AML-193 (cell line): Measurements from ENCODE around the gene ZNF354B.
"Not testable (repeated sequence)": the region's sequence is repeated elsewhere in the genome, so short reads cannot be mapped to it uniquely, and the experiment has no call there.

Source experiments
- DNase-seq, 2 experiments: peaks; one replicate each; lab custom pipeline; 2025; lab: John Stamatoyannopoulos, UW

The ZNF354B gene

GRCh38 chr5:178859625-178860521 lies at the start of gene ZNF354B:
Gene ZNF354B, plus strand, starts transcription at chr5:178859953. Its CDS starts 1,095 bp downstream, at chr5:178861048.
- DNase-seq = peak; percentile 91 to 93

GRCh38 chr5:178817506-178817905 lies 42.2 kb upstream of the ZNF354B start:
- no peak for DNase-seq

GRCh38 chr5:178818094-178818493 lies 41.7 kb upstream of the ZNF354B start:
- no peak for DNase-seq

GRCh38 chr5:178820001-178820400 lies 39.8 kb upstream of the ZNF354B start:
- DNase-seq = no peak

- DNase-seq = no peak
These were observed 34.3 kb upstream of the ZNF354B start for GRCh38 chr5:178825444-178825843.

GRCh38 chr5:178826216-178826615 lies 33.5 kb upstream of the ZNF354B start:
- no peak for DNase-seq

GRCh38 chr5:178827636-178828035 lies 32.1 kb upstream of the ZNF354B start:
- no peak for DNase-seq

- DNase-seq = no peak
These were observed 28.7 kb upstream of the ZNF354B start for GRCh38 chr5:178831049-178831448.

- no peak for DNase-seq
These were observed 27.0 kb upstream of the ZNF354B start for GRCh38 chr5:178832618-178833201.

GRCh38 chr5:178836628-178837027 lies 23.1 kb upstream of the ZNF354B start:
- no peak for DNase-seq

- DNase-seq = not testable (repeated sequence)
These were observed 20.9 kb upstream of the ZNF354B start for GRCh38 chr5:178838695-178839318.

- peak; percentile 22 to 24 for DNase-seq
These were observed 20.4 kb upstream of the ZNF354B start for GRCh38 chr5:178839319-178839704.

- DNase-seq = not testable (repeated sequence)
These were observed 19.4 kb upstream of the ZNF354B start for GRCh38 chr5:178840399-178840798.

GRCh38 chr5:178849316-178849715 lies 10.4 kb upstream of the ZNF354B start:
- no peak for DNase-seq

GRCh38 chr5:178851951-178852350 lies 7.8 kb upstream of the ZNF354B start:
- DNase-seq = no peak

- no peak for DNase-seq
These were observed 5.5 kb upstream of the ZNF354B start for GRCh38 chr5:178854284-178854683.

- DNase-seq = not testable (repeated sequence)
These were observed 862 bp downstream of the ZNF354B start for GRCh38 chr5:178860615-178861014.

- no peak for DNase-seq
These were observed 1.9 kb downstream of the ZNF354B start for GRCh38 chr5:178861627-178862026.

GRCh38 chr5:178866946-178867345 lies 7.2 kb downstream of the ZNF354B start:
- DNase-seq = no peak

- no peak for DNase-seq
These were observed 9.8 kb downstream of the ZNF354B start for GRCh38 chr5:178869577-178869976.

- DNase-seq = no peak
These were observed 10.7 kb downstream of the ZNF354B start for GRCh38 chr5:178870411-178870810.

- DNase-seq = no peak
These were observed 12.5 kb downstream of the ZNF354B start for GRCh38 chr5:178872302-178872701.
